ENCODE data around the gene KLF12. TPM values are rescaled to one million over a fixed set of nuclear protein-coding genes. Genes with fewer than 3 reads are reported as not detected.

Gene KLF12
- total and polyA plus RNA-seq, 2 experiments from 2014 or later: 6.4 to 7.7 TPM

DNA sequence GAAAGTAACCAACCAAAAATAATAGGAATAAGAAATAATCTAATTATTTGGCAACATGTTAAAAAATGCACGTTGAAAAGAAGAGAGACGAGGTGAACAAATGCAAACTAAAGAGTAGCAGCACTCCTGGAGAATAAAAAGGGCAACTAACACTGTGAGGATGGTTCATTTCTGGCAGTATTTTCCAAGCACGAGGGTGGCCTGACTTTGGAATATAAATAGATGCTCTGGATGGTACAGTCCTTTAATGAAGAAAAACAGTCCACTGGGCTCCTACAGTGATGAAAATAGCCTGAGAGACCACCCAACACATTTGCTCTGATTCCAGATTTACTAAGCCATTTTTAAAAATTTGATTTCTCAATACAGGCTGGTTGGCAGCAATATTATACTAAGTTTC is 17.7 kb upstream of the KLF12 start (continued):
- TF ChIP-seq, protein P1, sequence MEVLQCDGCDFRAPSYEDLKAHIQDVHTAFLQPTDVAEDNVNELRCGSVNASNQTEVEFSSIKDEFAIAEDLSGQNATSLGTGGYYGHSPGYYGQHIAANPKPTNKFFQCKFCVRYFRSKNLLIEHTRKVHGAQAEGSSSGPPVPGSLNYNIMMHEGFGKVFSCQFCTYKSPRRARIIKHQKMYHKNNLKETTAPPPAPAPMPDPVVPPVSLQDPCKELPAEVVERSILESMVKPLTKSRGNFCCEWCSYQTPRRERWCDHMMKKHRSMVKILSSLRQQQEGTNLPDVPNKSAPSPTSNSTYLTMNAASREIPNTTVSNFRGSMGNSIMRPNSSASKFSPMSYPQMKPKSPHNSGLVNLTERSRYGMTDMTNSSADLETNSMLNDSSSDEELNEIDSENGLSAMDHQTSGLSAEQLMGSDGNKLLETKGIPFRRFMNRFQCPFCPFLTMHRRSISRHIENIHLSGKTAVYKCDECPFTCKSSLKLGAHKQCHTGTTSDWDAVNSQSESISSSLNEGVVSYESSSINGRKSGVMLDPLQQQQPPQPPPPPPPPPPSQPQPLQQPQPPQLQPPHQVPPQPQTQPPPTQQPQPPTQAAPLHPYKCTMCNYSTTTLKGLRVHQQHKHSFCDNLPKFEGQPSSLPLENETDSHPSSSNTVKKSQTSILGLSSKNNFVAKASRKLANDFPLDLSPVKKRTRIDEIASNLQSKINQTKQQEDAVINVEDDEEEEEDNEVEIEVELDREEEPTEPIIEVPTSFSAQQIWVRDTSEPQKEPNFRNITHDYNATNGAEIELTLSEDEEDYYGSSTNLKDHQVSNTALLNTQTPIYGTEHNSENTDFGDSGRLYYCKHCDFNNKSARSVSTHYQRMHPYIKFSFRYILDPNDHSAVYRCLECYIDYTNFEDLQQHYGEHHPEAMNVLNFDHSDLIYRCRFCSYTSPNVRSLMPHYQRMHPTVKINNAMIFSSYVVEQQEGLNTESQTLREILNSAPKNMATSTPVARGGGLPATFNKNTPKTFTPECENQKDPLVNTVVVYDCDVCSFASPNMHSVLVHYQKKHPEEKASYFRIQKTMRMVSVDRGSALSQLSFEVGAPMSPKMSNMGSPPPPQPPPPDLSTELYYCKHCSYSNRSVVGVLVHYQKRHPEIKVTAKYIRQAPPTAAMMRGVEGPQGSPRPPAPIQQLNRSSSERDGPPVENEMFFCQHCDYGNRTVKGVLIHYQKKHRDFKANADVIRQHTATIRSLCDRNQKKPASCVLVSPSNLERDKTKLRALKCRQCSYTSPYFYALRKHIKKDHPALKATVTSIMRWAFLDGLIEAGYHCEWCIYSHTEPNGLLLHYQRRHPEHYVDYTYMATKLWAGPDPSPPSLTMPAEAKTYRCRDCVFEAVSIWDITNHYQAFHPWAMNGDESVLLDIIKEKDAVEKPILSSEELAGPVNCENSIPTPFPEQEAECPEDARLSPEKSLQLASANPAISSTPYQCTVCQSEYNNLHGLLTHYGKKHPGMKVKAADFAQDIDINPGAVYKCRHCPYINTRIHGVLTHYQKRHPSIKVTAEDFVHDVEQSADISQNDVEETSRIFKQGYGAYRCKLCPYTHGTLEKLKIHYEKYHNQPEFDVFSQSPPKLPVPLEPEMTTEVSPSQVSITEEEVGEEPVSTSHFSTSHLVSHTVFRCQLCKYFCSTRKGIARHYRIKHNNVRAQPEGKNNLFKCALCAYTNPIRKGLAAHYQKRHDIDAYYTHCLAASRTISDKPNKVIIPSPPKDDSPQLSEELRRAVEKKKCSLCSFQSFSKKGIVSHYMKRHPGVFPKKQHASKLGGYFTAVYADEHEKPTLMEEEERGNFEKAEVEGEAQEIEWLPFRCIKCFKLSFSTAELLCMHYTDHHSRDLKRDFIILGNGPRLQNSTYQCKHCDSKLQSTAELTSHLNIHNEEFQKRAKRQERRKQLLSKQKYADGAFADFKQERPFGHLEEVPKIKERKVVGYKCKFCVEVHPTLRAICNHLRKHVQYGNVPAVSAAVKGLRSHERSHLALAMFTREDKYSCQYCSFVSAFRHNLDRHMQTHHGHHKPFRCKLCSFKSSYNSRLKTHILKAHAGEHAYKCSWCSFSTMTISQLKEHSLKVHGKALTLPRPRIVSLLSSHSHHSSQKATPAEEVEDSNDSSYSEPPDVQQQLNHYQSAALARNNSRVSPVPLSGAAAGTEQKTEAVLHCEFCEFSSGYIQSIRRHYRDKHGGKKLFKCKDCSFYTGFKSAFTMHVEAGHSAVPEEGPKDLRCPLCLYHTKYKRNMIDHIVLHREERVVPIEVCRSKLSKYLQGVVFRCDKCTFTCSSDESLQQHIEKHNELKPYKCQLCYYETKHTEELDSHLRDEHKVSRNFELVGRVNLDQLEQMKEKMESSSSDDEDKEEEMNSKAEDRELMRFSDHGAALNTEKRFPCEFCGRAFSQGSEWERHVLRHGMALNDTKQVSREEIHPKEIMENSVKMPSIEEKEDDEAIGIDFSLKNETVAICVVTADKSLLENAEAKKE (CRISPR knock-in tag; IDR thresholded peaks at IDR 0.05): no peak
- TF ChIP-seq EZH2 (IDR thresholded peaks at IDR 0.05; ENCODE audit: low read depth, unreplicated experiment): no peak

DNA sequence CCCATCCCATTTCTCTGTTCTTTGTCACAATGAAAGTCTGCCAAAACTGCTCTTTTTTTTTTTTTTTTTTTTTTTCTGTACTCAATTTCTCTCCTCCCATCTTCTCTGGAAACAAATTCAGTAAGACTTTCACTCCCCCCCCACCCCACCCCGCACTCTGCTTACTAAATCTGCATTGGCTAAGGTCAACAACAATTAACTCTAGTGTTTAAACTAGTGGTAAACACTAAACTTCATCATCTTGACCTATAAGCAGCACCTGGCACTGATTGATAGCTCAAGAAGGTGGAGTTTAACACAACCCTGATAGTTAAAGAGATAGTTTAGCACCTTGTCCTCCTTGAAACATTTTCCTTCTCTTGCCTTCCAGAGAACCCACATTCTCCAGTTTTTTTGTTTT is 14.1 kb upstream of the KLF12 start:
- Mint-ChIP-seq H3K4me1 (no peaks in the 10 kb centered on the region; the same call in 2 of the 3 replicates), H3K36me3 (ENCODE audit: low read depth) (no peaks in the 10 kb centered on the region), H3K27ac (no peak overlapping the region), H3K9me3 (no peaks in the 10 kb centered on the region), H3K27me3 (ENCODE audit: insufficient read depth, low read depth, poor library complexity) (no peaks in the 10 kb centered on the region), H3K4me3 (no peak overlapping the region)
- no peak overlapping the region for H3K4me3 ChIP-seq
- H3F3A ChIP-seq (replicated peaks; ENCODE audit: low read depth): no peaks in the 10 kb centered on the region
- no peaks in the 10 kb centered on the region for H4K20me1 ChIP-seq (replicated peaks; ENCODE audit: insufficient read depth)
- H3K27me3 ChIP-seq (ENCODE audit: insufficient read depth): no peaks in the 10 kb centered on the region
- H3K4me1 ChIP-seq (ENCODE audit: insufficient read depth): no peaks in the 10 kb centered on the region
- H3K9me2 ChIP-seq (ENCODE audit: insufficient read depth): no peaks in the 10 kb centered on the region
- DNase-seq (ENCODE audit: low spot score): no peak
- no peak overlapping the region for H3K27ac ChIP-seq (ENCODE audit: low read depth)
- no peak for ATAC-seq
- no peak overlapping the region for H3K4me2 ChIP-seq
- no peaks in the 10 kb centered on the region for H3K79me2 ChIP-seq (replicated peaks; ENCODE audit: insufficient read depth)
- no peak overlapping the region; the same call in 1 of the 2 replicates for H2AFZ ChIP-seq
- no peaks in the 10 kb centered on the region for H3K36me3 ChIP-seq (ENCODE audit: insufficient read depth)
- TF ChIP-seq ZNF114 (CRISPR knock-in tag; IDR thresholded peaks at IDR 0.05) (no peak), EZH2phosphoT487 (IDR thresholded peaks at IDR 0.05; ENCODE audit: unreplicated experiment) (no peak), ZNF331 (CRISPR knock-in tag; IDR thresholded peaks at IDR 0.05; ENCODE audit: low read depth) (no peak), POLR2AphosphoS5 (IDR thresholded peaks at IDR 0.05; ENCODE audit: low read depth) (no peak), EZH2 (IDR thresholded peaks at IDR 0.05; ENCODE audit: low read depth, unreplicated experiment) (no peak)
- TF ChIP-seq, protein P2, sequence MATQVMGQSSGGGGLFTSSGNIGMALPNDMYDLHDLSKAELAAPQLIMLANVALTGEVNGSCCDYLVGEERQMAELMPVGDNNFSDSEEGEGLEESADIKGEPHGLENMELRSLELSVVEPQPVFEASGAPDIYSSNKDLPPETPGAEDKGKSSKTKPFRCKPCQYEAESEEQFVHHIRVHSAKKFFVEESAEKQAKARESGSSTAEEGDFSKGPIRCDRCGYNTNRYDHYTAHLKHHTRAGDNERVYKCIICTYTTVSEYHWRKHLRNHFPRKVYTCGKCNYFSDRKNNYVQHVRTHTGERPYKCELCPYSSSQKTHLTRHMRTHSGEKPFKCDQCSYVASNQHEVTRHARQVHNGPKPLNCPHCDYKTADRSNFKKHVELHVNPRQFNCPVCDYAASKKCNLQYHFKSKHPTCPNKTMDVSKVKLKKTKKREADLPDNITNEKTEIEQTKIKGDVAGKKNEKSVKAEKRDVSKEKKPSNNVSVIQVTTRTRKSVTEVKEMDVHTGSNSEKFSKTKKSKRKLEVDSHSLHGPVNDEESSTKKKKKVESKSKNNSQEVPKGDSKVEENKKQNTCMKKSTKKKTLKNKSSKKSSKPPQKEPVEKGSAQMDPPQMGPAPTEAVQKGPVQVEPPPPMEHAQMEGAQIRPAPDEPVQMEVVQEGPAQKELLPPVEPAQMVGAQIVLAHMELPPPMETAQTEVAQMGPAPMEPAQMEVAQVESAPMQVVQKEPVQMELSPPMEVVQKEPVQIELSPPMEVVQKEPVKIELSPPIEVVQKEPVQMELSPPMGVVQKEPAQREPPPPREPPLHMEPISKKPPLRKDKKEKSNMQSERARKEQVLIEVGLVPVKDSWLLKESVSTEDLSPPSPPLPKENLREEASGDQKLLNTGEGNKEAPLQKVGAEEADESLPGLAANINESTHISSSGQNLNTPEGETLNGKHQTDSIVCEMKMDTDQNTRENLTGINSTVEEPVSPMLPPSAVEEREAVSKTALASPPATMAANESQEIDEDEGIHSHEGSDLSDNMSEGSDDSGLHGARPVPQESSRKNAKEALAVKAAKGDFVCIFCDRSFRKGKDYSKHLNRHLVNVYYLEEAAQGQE (IDR thresholded peaks at IDR 0.05; ENCODE audit: unreplicated experiment): no peak

Data from GM23338 (cell line).